IPS DF 6.9 (cell line): ENCODE measurements around the gene CLTC.
A peak's percentile ranks its signal among the peaks of the same experiment; 100 is the strongest.
"Not testable (repeated sequence)": the region's sequence is repeated elsewhere in the genome, so short reads cannot be mapped to it uniquely, and the experiment has no call there.

ENCODE experiments used
- DNase-seq: peaks from one replicate; pipeline ENCODE4 v3.0.0-alpha.2; 2013; ENCODE audit warnings: low read depth, low spot score
- H3K27ac ChIP-seq: one replicate; pipeline ENCODE4 v1.5.1; 2013; ENCODE audit warnings: low read length, control low read depth
- H3K27me3 ChIP-seq: 2 replicates; pipeline ENCODE4 v1.6.1; 2013; ENCODE audit warnings: mild to moderate bottlenecking, low read length; ENCODE audit not compliant: control insufficient read depth, insufficient read depth
- H3K36me3 ChIP-seq: 2 replicates; pipeline ENCODE4 v1.6.1; 2013; ENCODE audit warnings: low read length; ENCODE audit not compliant: control insufficient read depth, insufficient read depth
- H3K4me1 ChIP-seq: 2 replicates; pipeline ENCODE4 v1.6.1; 2013; ENCODE audit warnings: low read length; ENCODE audit not compliant: control insufficient read depth, insufficient read depth
- H3K4me3 ChIP-seq: 2 replicates; pipeline ENCODE4 v1.5.1; 2013; ENCODE audit warnings: mild to moderate bottlenecking, low read length
- H3K9me3 ChIP-seq: 2 replicates; pipeline ENCODE4 v1.6.1; 2013; ENCODE audit warnings: low read length, inconsistent platforms; ENCODE audit not compliant: control insufficient read depth, insufficient read depth
- WGBS: extraction: QIAGEN DNeasy Blood & Tissue Kit; methylation state at CpG from one replicate; pipeline ENCODE4 v1.1.7; 2013; ENCODE audit warnings: mixed read lengths, missing lambda C conversion rate; ENCODE audit not compliant: insufficient read length, insufficient coverage; 5-methylcytosine and 5-hydroxymethylcytosine counted together

The CLTC gene

GRCh38 chr17:59619298-59620063, at the start of gene CLTC:
CLTC (plus strand) TSS chr17:59619895; CDS start chr17:59620132, 237 bp downstream.
- no peak within 1 kb of the TSS for H3K27ac ChIP-seq
- H3K4me1 ChIP-seq = no peaks in the 10 kb centered on the region
- no CpG with 5 or more reads among the region's 65 CpGs for WGBS
- H3K9me3 ChIP-seq = no peaks in the 10 kb centered on the region
- DNase-seq = peak; percentile 76
- no peaks in the 10 kb centered on the region for H3K36me3 ChIP-seq
- H3K27me3 ChIP-seq = no peaks in the 10 kb centered on the region
- peak within 1 kb of the TSS; percentile 92 for H3K4me3 ChIP-seq

GRCh38 chr17:59572301-59572924, 47.3 kb upstream of the CLTC start:
- H3K27ac ChIP-seq = no peak overlapping the region
- no peak for DNase-seq
- WGBS = no CpG with 5 or more reads among the region's 10 CpGs

GRCh38 chr17:59584168-59584567, 35.5 kb upstream of the CLTC start:
- not testable (repeated sequence) for H3K27me3 ChIP-seq, DNase-seq, H3K36me3 ChIP-seq, H3K9me3 ChIP-seq, H3K4me3 ChIP-seq, H3K27ac ChIP-seq, H3K4me1 ChIP-seq
- WGBS = no CpG with 5 or more reads among the region's 1 CpG

More at GRCh38 chr17:59572301-59572924, 47.3 kb upstream of the CLTC start:
- Histone ChIP-seq H3K4me3 (no peak overlapping the region), H3K36me3 (peaks cover 4% of the 10 kb centered on the region; the same call in 1 of the 2 replicates), H3K4me1 (no peaks in the 10 kb centered on the region), H3K9me3 (no peaks in the 10 kb centered on the region), H3K27me3 (no peaks in the 10 kb centered on the region)

- H3K4me1 ChIP-seq = no peaks in the 10 kb centered on the region
- H3K27me3 ChIP-seq = no peaks in the 10 kb centered on the region
- peaks cover 4% of the 10 kb centered on the region for H3K36me3 ChIP-seq
- H3K4me3 ChIP-seq = no peak overlapping the region
- H3K27ac ChIP-seq = no peak overlapping the region
- no peaks in the 10 kb centered on the region for H3K9me3 ChIP-seq
- DNase-seq = no peak
Measured at GRCh38 chr17:59600169-59600568, 19.5 kb upstream of the CLTC start.

GRCh38 chr17:59601130-59601529, 18.6 kb upstream of the CLTC start:
- no CpG with 5 or more reads among the region's 2 CpGs for WGBS

GRCh38 chr17:59607061-59607460, 12.6 kb upstream of the CLTC start:
- Histone ChIP-seq H3K4me3 (no peak overlapping the region), H3K27me3 (no peaks in the 10 kb centered on the region), H3K27ac (no peak overlapping the region), H3K4me1 (no peaks in the 10 kb centered on the region), H3K9me3 (no peaks in the 10 kb centered on the region), H3K36me3 (peaks cover 6% of the 10 kb centered on the region)
- no peak for DNase-seq
- no CpG with 5 or more reads among the region's 3 CpGs for WGBS

More at GRCh38 chr17:59601130-59601529, 18.6 kb upstream of the CLTC start:
- Histone ChIP-seq H3K36me3 (peaks cover 6% of the 10 kb centered on the region), H3K4me1 (no peaks in the 10 kb centered on the region), H3K4me3 (no peak overlapping the region), H3K9me3 (no peaks in the 10 kb centered on the region), H3K27ac (no peak overlapping the region), H3K27me3 (no peaks in the 10 kb centered on the region)
- DNase-seq = no peak

- Histone ChIP-seq H3K9me3 (no peaks in the 10 kb centered on the region), H3K4me1 (no peaks in the 10 kb centered on the region), H3K36me3 (peaks cover 3% of the 10 kb centered on the region; the same call in 1 of the 2 replicates), H3K27ac (no peak overlapping the region), H3K27me3 (no peaks in the 10 kb centered on the region), H3K4me3 (no peak overlapping the region)
- DNase-seq = peak; percentile 27
- no CpG with 5 or more reads among the region's 5 CpGs for WGBS
Measured at GRCh38 chr17:59607817-59608403, 11.8 kb upstream of the CLTC start.

GRCh38 chr17:59611503-59611902, 8.2 kb upstream of the CLTC start:
- Histone ChIP-seq H3K9me3 (no peaks in the 10 kb centered on the region), H3K27me3 (no peaks in the 10 kb centered on the region), H3K27ac (no peak overlapping the region), H3K4me1 (no peaks in the 10 kb centered on the region), H3K4me3 (no peak overlapping the region), H3K36me3 (no peaks in the 10 kb centered on the region; the same call in 1 of the 2 replicates)
- no peak for DNase-seq

- Histone ChIP-seq H3K4me1 (no peaks in the 10 kb centered on the region), H3K27me3 (no peaks in the 10 kb centered on the region), H3K4me3 (no peak overlapping the region), H3K9me3 (no peaks in the 10 kb centered on the region), H3K36me3 (no peaks in the 10 kb centered on the region), H3K27ac (no peak overlapping the region)
- no peak for DNase-seq
- no CpG with 5 or more reads among the region's 7 CpGs for WGBS
Measured at GRCh38 chr17:59616253-59616920, 3.3 kb upstream of the CLTC start.

- no peaks in the 10 kb centered on the region for H3K27me3 ChIP-seq
- no peak overlapping the region for H3K27ac ChIP-seq
- no CpG with 5 or more reads among the region's 1 CpG for whole genome bisulfite sequencing
- no peaks in the 10 kb centered on the region for H3K36me3 ChIP-seq
- no peak for DNase-seq
- no peak overlapping the region for H3K4me3 ChIP-seq
- no peaks in the 10 kb centered on the region for H3K4me1 ChIP-seq
- no peaks in the 10 kb centered on the region for H3K9me3 ChIP-seq
Measured at GRCh38 chr17:59617156-59617732, 2.5 kb upstream of the CLTC start.
